ENCODE measurements around the gene TMEM81. TPM values are rescaled to one million over a fixed set of nuclear protein-coding genes. Genes with fewer than 3 reads are reported as not detected.

The TMEM81 gene
- polyA plus RNA-seq, 1 experiment: 1.5 TPM

- TF ChIP-seq CTCF (IDR thresholded peaks at IDR 0.05; ENCODE audit: insufficient read depth, low read depth, low read length): no peak
- H3K27me3 ChIP-seq (ENCODE audit: control insufficient read depth, insufficient read depth, low read length): peaks cover 38% of the 10 kb centered on the region
These were observed 42.0 kb downstream of the TMEM81 start for GRCh38 chr1:205041998-205042910.

GRCh38 chr1:205041001-205041715 lies 43.1 kb downstream of the TMEM81 start:
- ChIA-PET CTCF (interaction anchor here (0.6 to 1.4 kb wide), 4 partner anchors 13 to 74 kb away, joined by 3 read pairs; no protein-coding TSS in a partner anchor), POLR2A (no interaction called here)
- H3K36me3 ChIP-seq (ENCODE audit: control insufficient read depth, insufficient read depth, low read length): no peaks in the 10 kb centered on the region
- TF ChIP-seq CTCF (IDR thresholded peaks at IDR 0.05; ENCODE audit: insufficient read depth, low read depth, low read length): no peak
- H3K4me3 ChIP-seq (ENCODE audit: low read depth, low read length): no peak overlapping the region
- peaks cover 38% of the 10 kb centered on the region for H3K27me3 ChIP-seq (ENCODE audit: control insufficient read depth, insufficient read depth, low read length)
- no peak for DNase-seq (ENCODE audit: low read depth)

More at GRCh38 chr1:205041998-205042910, 42.0 kb downstream of the TMEM81 start:
- ChIA-PET CTCF (interaction anchor here (1.0 to 1.4 kb wide), 2 partner anchors 12 to 15 kb away, joined by 3 read pairs; no protein-coding TSS in a partner anchor), POLR2A (interaction anchor here (0.6 kb wide), 1 partner anchor 32 kb away, joined by 3 read pairs; no protein-coding TSS in a partner anchor)
- DNase-seq (ENCODE audit: low read depth): no peak
- Histone ChIP-seq H3K4me3 (ENCODE audit: low read depth, low read length) (no peak overlapping the region), H3K36me3 (ENCODE audit: control insufficient read depth, insufficient read depth, low read length) (no peaks in the 10 kb centered on the region)

- Histone ChIP-seq H3K27me3 (ENCODE audit: control insufficient read depth, insufficient read depth, low read length) (peaks cover 22% of the 10 kb centered on the region), H3K4me3 (ENCODE audit: low read depth, low read length) (no peak overlapping the region), H3K36me3 (ENCODE audit: control insufficient read depth, insufficient read depth, low read length) (no peaks in the 10 kb centered on the region)
- POLR2A ChIA-PET: interaction anchor here (0.6 kb wide), 1 partner anchor 30 kb away, joined by 3 read pairs; no protein-coding TSS in a partner anchor
- no peak for DNase-seq (ENCODE audit: low read depth)
- no peak for TF ChIP-seq CTCF (IDR thresholded peaks at IDR 0.05; ENCODE audit: insufficient read depth, low read depth, low read length)
- CTCF ChIA-PET: interaction anchor here (0.9 to 1.3 kb wide), 2 partner anchors 23 to 50 kb away, joined by 3 read pairs; no protein-coding TSS in a partner anchor
These were observed 46.0 kb downstream of the TMEM81 start for GRCh38 chr1:205038132-205038786.

GRCh38 chr1:205037539-205037938 lies 46.7 kb downstream of the TMEM81 start:
- POLR2A ChIA-PET: no interaction called here
- no peak for DNase-seq (ENCODE audit: low read depth)
- no peak for TF ChIP-seq CTCF (IDR thresholded peaks at IDR 0.05; ENCODE audit: insufficient read depth, low read depth, low read length)
- no peak overlapping the region for H3K4me3 ChIP-seq (ENCODE audit: low read depth, low read length)
- CTCF ChIA-PET: interaction anchor here (0.9 to 1.2 kb wide), 2 partner anchors 24 to 50 kb away, joined by 3 read pairs; no protein-coding TSS in a partner anchor
- H3K36me3 ChIP-seq (ENCODE audit: control insufficient read depth, insufficient read depth, low read length): no peaks in the 10 kb centered on the region
- H3K27me3 ChIP-seq (ENCODE audit: control insufficient read depth, insufficient read depth, low read length): peaks cover 21% of the 10 kb centered on the region

Other genes with a start within 250 kb of the TMEM81 start
- gene NFASC, start 213.6 kb downstream of the TMEM81 start, polyA plus RNA-seq (2011; rRNA removed): 6.8 and 10.9 TPM in 2 replicates
- gene CNTN2, start 41.2 kb downstream of the TMEM81 start, polyA plus RNA-seq (2011; rRNA removed): not detected in 2 replicates
- 6.4 and 10.8 TPM in 2 replicates for gene RBBP5, start 37.5 kb upstream of the TMEM81 start, polyA plus RNA-seq (2011; rRNA removed)
- 9.7 and 11.5 TPM in 2 replicates for gene DSTYK, start 127.2 kb upstream of the TMEM81 start, polyA plus RNA-seq (2011; rRNA removed)
- gene TMCC2, start 143.5 kb upstream of the TMEM81 start, polyA plus RNA-seq (2011; rRNA removed): 2.4 and 3.4 TPM in 2 replicates
- gene NUAK2, start 237.3 kb upstream of the TMEM81 start, polyA plus RNA-seq (2011; rRNA removed): 3.4 and 5.8 TPM in 2 replicates

Measured in BJ (cell line).